Ovary (tissue), 9 donors: ENCODE measurements around the gene CABCOCO1. TPM values are rescaled to one million over a fixed set of nuclear protein-coding genes. Genes with fewer than 3 reads are reported as not detected.

Experiments used
- DNase-seq, 5 donors: peaks; one replicate each; pipeline ENCODE4 v3.0.0-alpha.2; 2019 to 2020
- H3K27ac ChIP-seq, 2 donors: fragments of 200-600 bp; one replicate each; pipeline versions ENCODE4 v1.5.1 to v1.8.0; 2019 to 2022
- H3K27me3 ChIP-seq: fragments of 200-600 bp; one replicate; pipeline ENCODE4 v1.8.0; 2022
- H3K36me3 ChIP-seq: fragments of 200-600 bp; sonication (generic); one replicate; pipeline ENCODE4 v1.5.1; 2019
- H3K4me1 ChIP-seq: one replicate; pipeline ENCODE4 v1.8.1; 2013; ENCODE audit warnings: mild to moderate bottlenecking, moderate library complexity; ENCODE audit not compliant: insufficient read depth
- H3K4me3 ChIP-seq: fragments of 200-600 bp; sonication (generic); one replicate; pipeline ENCODE4 v1.5.1; 2017
- H3K9me3 ChIP-seq, 2 donors: fragments of 200-600 bp in 1 of 2; sonication (generic) in 1 of 2; one replicate each; pipeline versions ENCODE4 v1.5.1 to v1.8.1; 2013 to 2019; ENCODE audit warnings: mild to moderate bottlenecking in 1 of 2, moderate library complexity in 1 of 2
- EP300 ChIP-seq: sonication (generic); formaldehyde crosslinking; IDR thresholded peaks from one replicate; pipeline ENCODE4 v1.6.1; 2017; ENCODE audit warnings: antibody characterized with exemption
- POLR2A ChIP-seq: fragments of 450-650 bp; IDR thresholded peaks from one replicate; pipeline ENCODE4 v1.6.1; 2017; ENCODE audit warnings: antibody characterized with exemption, mild to moderate bottlenecking, moderate library complexity
- WGBS, 3 donors: extraction: QIAGEN DNeasy Blood & Tissue Kit in 1 of 3; methylation state at CpG; one replicate each; pipeline versions ENCODE4 v1.1.5 to v1.1.7; 2013 to 2017; 5-methylcytosine and 5-hydroxymethylcytosine counted together
- intact Hi-C, 4 donors: fragments of 100-400 bp; cut with DNase I; formaldehyde crosslinking; loops; one replicate each; pipeline versions ENCODE4 v1.11.0 to v1.15.1; 2022 to 2023
- polyA plus RNA-seq, 2 donors: library from polyadenylated mRNA; stranded (reverse); fragments of 200-250 nt in 1 of 2; fragments of 350-450 nt in 1 of 2; fragmentation: Illumina TruSeq in 1 of 2; extraction: RNeasy Lipid Tissue Mini Kit (QIAGEN cat#74804) in 1 of 2; gene quantifications; one replicate each; pipeline ENCODE4 v1.2.3, GENCODE V29; 2013 to 2014
- total RNA-seq, 7 donors: library from RNA; depleted of rRNA in 2 of 7; stranded (reverse); fragments of >200 nt in 2 of 7; fragmentation: NEBNext Ultra II Directional in 3 of 7; extraction: Animal tissue kit (Norgen Biotek cat#: 25700) in 3 of 7; gene quantifications; one replicate each; pipeline versions ENCODE4 v1.1.0 to v1.2.4, GENCODE V29; 2016 to 2023
- TF ChIP-seq, protein P1 (sequence below), 3 donors: fragments of 450-650 bp in 2 of 3; fragments of 200-600 bp in 1 of 3; IDR thresholded peaks; one replicate each; pipeline versions ENCODE4 v1.5.1 to v1.8.0; 2016 to 2022; ENCODE audit warnings: antibody characterized with exemption in 3 of 3, mild to moderate bottlenecking in 1 of 3
- donor health status: DM: no; HTN: no; CAD: no; lungs with moderate emphysema.
- donor health status: DM: no; HTN: no; CAD: no.
- donor health status: Bipolar disorder and iron deficiency.
- donor health status: DM: yes; HTN: yes; CAD: no.
- donor health status: DM: no; HTN: no; CAD: no.
- donor health status: DM: yes; HTN: yes; CAD: no.

CABCOCO1 gene
- total and polyA plus RNA-seq, 9 donors, result 0.15 to 10.1 (median 0.55) TPM

GRCh38 chr10:61759751-61760150 lies 97.0 kb downstream of the CABCOCO1 start:
- Histone ChIP-seq H3K27me3 (no peaks in the 10 kb centered on the region), H3K27ac (no peak overlapping the region), H3K36me3 (no peaks in the 10 kb centered on the region), H3K4me3 (no peak overlapping the region), H3K4me1 (no peaks in the 10 kb centered on the region), H3K9me3 (no peaks in the 10 kb centered on the region)
- intact Hi-C loops, result no loop called here
- no peak for DNase-seq
- TF ChIP-seq, protein P1, sequence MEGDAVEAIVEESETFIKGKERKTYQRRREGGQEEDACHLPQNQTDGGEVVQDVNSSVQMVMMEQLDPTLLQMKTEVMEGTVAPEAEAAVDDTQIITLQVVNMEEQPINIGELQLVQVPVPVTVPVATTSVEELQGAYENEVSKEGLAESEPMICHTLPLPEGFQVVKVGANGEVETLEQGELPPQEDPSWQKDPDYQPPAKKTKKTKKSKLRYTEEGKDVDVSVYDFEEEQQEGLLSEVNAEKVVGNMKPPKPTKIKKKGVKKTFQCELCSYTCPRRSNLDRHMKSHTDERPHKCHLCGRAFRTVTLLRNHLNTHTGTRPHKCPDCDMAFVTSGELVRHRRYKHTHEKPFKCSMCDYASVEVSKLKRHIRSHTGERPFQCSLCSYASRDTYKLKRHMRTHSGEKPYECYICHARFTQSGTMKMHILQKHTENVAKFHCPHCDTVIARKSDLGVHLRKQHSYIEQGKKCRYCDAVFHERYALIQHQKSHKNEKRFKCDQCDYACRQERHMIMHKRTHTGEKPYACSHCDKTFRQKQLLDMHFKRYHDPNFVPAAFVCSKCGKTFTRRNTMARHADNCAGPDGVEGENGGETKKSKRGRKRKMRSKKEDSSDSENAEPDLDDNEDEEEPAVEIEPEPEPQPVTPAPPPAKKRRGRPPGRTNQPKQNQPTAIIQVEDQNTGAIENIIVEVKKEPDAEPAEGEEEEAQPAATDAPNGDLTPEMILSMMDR (IDR thresholded peaks at IDR 0.05), result no peak
- TF ChIP-seq POLR2A (no peak), EP300 (no peak)
- WGBS, 3 donors, result 95 to 97% (median 97%) methylated on average over 4 of the region's 4 CpGs

DNA sequence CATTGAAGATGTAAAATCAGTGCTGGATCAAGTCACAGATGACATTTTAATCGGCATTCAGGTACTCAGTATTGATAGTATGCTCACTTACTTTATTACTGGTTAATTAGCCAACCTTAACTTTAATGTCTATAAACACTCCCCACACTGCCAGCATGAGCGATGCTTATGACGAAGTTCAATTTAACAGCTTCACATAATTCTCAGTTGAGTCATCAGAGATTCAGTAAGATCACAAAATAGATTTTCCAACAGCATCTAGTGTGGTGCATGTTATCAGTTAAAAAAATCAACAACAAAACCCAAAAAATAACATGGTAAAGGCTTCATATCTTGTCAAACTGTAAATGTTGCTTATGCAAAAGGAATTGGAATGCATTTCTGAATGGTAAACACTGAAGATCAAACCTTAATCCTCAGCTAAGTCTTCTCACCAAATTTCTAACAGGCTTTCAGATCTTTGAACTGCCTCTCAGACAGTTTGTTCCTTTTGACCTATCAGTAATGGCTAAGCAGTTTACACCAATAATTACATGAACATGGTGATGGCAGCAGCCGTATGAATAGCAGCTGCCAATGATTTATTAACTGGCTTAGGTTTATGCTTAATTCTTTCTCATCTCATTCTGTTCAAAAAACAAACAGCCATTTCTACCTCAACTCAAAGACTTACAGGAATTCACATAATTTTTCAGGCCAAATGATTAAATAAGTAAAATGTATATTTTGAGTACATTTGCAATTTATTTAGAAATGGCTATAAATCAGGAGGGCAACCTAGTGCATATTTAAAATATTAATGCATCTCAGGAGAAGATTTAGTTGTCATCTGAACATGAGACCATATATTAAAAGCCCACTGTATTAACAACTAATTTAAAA lies 98.5 kb downstream of the CABCOCO1 start:
- intact Hi-C loops, result no loop called here
- TF ChIP-seq POLR2A, result no peak
- TF ChIP-seq, protein P1 (IDR thresholded peaks at IDR 0.05), result no peak
- TF ChIP-seq EP300, result no peak
- no peak for DNase-seq
- Histone ChIP-seq H3K9me3 (no peaks in the 10 kb centered on the region), H3K4me3 (no peak overlapping the region), H3K36me3 (no peaks in the 10 kb centered on the region), H3K4me1 (no peaks in the 10 kb centered on the region), H3K27ac (no peak overlapping the region), H3K27me3 (no peaks in the 10 kb centered on the region)
- 79 to 91% (median 86%) methylated on average over 4 of the region's 4 CpGs for WGBS, 3 donors

DNA sequence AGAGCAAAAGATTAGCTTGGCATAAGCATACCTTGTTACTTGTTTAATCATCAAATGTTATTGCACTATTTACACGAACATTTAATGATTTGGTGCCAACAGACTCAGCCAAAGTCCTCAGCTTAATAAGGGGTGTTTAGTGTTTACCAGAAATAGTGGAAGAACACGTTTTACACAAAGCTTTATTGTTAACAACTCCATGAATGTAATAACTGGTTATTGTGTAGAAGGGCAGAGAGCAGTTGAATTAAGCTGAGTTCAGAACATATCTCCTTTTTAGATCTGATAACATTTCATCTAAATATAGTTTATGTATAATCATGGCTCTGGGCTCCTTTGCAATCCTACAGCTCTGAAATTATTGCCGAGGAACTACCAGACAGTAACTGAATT lies 99.1 kb downstream of the CABCOCO1 start:
- Histone ChIP-seq H3K4me1 (no peaks in the 10 kb centered on the region), H3K27ac (no peak overlapping the region), H3K36me3 (no peaks in the 10 kb centered on the region), H3K4me3 (no peak overlapping the region), H3K9me3 (no peaks in the 10 kb centered on the region), H3K27me3 (no peaks in the 10 kb centered on the region)
- intact Hi-C loops, result no loop called here
- DNase-seq, result no peak
- WGBS, 3 donors, result 60 to 64% (median 63%) methylated on average over 3 of the region's 3 CpGs
- TF ChIP-seq, protein P1 (IDR thresholded peaks at IDR 0.05), result no peak
- no peak for TF ChIP-seq POLR2A
- TF ChIP-seq EP300, result no peak

DNA sequence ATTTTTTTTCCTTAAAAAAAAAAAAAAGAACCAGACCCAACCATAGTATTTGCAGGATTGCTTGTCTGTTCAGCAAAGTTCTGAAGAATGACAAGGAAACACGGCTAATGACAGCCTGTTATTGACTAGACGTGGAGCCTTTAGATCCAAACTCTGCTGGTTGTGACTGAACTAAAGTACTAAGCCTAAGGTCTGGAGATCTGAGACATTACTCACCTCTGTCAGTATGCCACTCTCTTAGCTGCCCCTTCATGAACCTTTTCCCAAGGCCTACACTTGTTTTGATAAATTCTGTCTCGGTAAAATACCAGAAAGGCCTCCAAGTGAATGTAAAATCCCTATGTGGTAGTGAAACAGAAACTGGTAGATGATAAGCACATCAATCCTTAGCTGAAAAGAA lies 101.0 kb downstream of the CABCOCO1 start:
- no peak overlapping the region for H3K4me3 ChIP-seq
- no peaks in the 10 kb centered on the region for H3K9me3 ChIP-seq
- no peaks in the 10 kb centered on the region for H3K36me3 ChIP-seq
- no peaks in the 10 kb centered on the region for H3K27me3 ChIP-seq
- no peaks in the 10 kb centered on the region for H3K4me1 ChIP-seq
- intact Hi-C loops, result no loop called here
- TF ChIP-seq EP300 (no peak), POLR2A (no peak)
- TF ChIP-seq, protein P1 (IDR thresholded peaks at IDR 0.05), result no peak
- no peak overlapping the region for H3K27ac ChIP-seq
- DNase-seq, result no peak
- 90 to 94% (median 93%) methylated on average over 3 of the region's 3 CpGs for WGBS, 3 donors
